NT2/D1 (cell line): ENCODE measurements around the gene TBL3.

Experiments used
- YY1 ChIP-seq: IDR thresholded peaks from 2 replicates; pipeline ENCODE4 v1.6.1; 2011; ENCODE audit not compliant: insufficient read length, insufficient read depth
- ZNF274 ChIP-seq: IDR thresholded peaks from 2 replicates; pipeline ENCODE4 v1.6.1; 2011; ENCODE audit warnings: mild to moderate bottlenecking, low read depth, low read length

GRCh38 chr16:1938910-1939309 is 32.9 kb upstream of the TBL3 start:
- TF ChIP-seq YY1 (no peak), ZNF274 (no peak)
